Stimulated activated CD4-positive, alpha-beta T cell treated with anti-CD3 and anti-CD28 coated beads, Interleukin-2, amount 100 ng/mL, for 48 hours (primary cell): ENCODE data around the gene IFNLR1.

Source experiments
- DNase-seq, 2 donors: peaks; one replicate each; pipeline ENCODE4 v3.0.0-alpha.2; 2020

Gene IFNLR1

DNA sequence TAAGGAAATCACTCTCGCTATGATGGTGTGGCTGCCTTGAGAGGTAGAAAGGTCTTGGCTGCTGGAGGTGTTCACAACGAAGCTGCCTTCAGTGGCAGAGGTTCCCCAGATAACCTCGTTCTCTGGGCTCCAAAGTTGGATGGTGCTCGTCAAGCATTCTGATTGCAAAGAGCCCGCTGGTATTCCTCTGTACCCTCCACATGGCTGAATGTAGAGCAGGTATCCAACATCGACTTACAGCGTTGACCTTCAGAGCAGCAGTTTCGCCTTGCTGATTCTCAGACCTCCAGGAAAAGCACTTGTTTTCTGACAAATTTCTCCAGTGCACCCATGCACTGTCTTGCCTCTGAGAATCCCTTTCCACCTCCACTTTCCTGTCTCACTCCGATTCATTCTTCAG lies 39.9 kb downstream of the IFNLR1 start:
- DNase-seq, result no peak

DNA sequence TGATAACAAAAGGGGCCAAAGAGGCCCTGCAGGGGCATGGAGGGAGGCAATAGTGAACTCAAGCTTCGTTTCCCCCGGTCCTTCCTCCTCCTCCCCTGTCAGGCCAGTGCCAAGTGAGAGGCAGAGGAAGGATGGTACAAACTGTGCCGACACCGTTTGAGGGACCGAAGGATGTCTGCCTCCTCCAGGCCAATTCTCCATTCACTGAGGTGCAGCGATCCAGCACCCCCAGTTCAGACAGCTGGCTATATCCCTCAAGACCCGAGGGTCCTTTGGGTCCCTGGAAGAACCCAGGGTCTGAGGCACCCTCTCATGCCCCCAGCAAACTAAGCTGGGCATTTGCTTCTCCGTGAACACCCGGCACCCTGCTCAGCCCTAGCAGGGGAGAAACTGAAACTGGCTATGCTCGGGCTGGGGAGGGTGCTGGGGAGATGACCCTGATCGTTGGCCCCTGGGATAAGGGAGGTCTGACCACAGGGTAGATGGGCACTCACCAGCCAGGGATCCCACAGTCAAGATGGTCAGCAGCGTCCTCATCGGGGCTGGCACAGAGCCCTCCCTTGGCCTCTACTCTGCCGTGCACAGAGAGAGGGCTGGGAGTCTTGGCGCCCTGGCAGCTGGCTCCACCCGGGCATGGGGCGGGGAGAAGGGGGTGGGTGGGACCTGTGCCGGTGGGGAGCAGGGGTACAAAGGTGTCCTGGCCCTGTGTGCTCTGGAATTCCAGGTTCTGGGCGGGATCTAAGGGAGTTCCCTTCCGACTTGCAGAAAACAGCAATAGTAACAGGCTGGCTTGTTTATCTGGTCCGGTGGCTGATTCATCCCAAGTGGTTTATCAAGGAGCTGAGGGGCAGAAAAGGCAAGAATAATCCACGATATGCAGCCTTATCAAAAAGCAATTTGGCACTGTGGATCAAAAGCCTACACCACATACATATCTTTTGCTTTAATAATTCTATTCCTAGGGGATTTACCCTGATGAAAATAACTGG lies 44.2 kb downstream of the IFNLR1 start, which contains the start of gene IL22RA1:
Gene IL22RA1 (minus strand): TSS at position 595 of the 989 bp plus-strand sequence. CDS start 58 bp downstream, at position 537.
- DNase-seq, result no peak

- no peak for DNase-seq
Observed at GRCh38 chr1:24141311-24141997, 45.6 kb downstream of the IFNLR1 start.

DNA sequence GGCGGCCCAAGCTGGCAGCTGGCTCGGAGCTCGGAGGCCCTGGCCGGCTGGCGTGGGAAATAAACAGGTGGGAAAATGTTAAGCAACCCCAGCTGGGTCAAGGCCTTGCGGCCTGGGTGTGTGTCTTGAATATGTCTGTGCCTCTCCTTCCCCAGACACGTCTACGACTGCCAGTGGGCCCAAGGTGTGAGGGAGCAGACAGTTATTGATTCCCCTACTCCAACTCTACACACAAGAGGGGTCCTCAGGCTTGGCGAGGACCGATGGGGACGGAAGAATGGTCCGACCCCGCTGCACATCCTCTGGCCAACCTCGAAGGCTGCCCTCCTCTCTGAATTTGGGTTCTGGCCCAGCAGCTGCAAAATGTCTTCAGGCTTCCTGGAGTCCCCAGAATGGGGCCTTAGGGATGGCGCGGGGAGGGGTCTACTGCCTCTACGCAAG lies 46.3 kb downstream of the IFNLR1 start:
- no peak for DNase-seq

- no peak for DNase-seq
Observed at GRCh38 chr1:24139841-24140425, 47.2 kb downstream of the IFNLR1 start.

DNA sequence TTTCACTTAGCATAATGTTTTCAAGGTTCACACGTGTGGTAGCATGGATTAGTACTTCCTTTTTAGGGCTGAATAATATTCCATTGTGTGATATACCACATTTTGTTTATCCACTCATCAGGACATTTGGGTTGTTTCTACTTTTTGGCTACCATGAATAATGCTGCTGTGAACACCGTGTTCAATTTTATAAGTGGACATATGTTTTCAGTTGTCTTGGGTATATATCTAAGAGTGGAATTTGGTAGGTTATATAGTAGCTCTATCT lies 47.9 kb downstream of the IFNLR1 start:
- no peak for DNase-seq

DNA sequence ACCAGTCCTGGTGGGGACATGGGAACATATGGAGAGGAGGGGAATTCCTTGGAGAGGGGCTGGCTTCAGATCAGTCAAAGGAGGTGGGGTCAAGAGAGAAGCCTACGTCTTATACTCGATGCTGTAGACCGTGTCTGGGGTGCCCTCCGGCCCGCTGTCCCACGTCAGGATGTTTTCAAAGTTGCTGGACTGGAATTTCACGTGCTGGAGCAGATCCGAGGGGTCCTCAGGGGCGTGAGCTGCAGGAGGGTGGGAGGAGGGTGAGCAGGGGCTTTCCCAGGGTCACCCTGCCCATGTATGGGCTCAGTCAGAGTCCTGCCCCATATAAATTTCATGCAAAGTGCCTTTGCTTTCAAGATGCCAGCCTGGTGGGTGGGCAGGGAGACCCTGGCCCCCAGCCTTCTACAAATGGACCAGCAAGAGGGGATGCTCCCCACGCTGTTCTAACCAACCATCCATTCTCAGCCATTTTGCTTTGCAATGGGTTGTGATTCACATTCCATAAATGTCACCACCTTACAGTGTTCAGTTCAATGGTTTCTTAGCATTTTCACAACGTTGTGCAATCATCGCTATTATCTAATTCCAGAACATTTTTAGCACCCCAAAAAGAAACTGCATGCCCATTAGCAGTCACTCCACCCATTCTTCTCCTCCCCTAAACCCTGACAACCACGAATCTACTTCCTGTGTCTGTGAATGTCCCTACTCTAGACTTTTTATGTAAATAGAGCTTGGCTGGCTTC lies 48.4 kb downstream of the IFNLR1 start:
- DNase-seq, result no peak

DNA sequence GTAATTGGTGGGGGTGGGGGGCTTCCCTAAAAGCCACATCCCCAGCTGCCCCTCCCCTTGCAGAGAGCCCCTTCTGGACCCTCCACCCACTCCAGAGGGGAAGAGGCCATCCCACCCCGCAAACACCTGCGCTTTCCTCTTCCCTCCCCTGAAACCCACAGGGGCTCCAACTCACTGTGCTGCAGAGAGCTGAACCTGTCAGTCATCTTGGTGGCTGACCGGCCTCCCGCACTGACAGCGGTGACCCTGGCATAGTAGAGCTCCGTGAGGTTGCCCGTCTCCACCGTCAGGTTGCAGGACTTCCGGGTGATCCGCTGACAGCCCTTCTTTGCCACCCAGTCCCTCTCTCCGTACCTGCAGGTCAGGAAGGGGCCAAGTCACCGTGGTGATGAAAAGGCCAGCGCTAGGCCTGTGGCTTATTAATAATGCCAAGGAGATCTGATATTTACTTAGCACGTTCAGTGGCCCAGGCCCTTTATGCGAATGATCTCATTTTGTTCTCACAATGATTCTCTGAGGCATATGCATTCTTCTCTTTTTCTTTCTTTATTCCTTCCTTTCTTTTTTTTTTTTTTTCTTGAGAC lies 50.0 kb downstream of the IFNLR1 start:
- no peak for DNase-seq

- DNase-seq, result no peak
Observed at GRCh38 chr1:24134376-24134775, 52.7 kb downstream of the IFNLR1 start.

- no peak for DNase-seq
Observed at GRCh38 chr1:24133819-24134218, 53.3 kb downstream of the IFNLR1 start.

DNA sequence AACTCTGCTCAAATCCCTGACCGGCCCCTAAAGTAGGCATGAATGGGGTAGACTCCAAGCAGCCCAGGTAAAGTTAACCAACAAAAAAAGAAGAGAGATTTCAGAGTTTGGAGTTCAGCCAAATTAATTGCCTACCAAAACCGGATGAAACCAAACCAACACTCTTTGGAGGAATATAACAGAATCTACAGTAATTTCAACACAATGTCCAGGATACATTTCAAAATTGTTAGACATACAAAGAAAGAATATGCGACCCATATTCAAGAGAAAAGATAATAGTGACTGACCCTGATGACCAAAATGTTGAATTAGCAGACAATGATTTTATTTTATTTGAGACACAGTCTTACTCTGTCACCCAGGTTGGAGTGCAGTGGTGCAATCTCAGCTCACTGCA lies 56.7 kb downstream of the IFNLR1 start:
- no peak for DNase-seq

DNA sequence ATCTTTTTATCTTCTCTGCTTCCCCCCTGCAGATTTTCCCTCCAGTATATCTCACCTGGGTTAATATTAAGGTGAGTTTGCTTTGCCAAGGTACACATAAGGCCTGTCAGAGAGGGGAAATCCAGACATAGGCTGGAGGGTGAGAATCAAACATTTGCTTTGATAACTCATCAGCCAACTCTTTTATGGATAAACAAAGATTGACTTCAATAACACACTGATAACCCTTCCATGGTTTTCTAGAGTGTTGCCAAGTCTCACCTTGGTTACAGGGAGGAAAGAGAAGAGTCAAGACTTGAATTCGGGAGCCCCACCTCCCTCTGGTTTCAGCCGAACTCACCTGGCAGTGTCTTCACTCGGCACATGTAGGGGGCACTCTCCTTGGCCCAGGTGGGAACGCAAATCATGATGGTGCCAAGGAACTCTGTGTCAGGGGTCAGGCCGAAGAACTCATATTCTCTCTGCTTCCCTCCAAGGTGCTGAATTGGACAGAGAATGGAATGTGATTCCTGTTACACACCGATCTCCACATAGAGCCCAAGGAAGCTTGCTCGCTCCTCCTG lies 59.2 kb downstream of the IFNLR1 start:
- no peak for DNase-seq

- DNase-seq, result no peak
Observed at GRCh38 chr1:24127134-24127800, 59.8 kb downstream of the IFNLR1 start.

DNA sequence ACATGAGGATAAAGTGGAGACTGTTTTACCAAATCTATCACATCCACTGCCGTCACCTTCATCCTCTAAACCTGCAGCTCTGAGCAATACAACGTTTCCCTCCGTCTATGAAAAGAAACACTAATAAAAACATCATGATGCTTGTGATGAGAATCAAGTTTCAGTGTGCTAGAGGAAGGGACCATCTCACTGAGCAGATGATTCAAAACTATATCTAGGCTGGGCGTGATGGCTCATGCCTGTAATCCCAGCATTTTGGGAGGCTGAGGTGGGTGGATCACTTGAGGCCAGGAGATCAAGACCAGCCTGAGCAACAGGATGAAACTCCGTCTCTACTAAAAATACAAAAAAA lies 60.4 kb downstream of the IFNLR1 start:
- DNase-seq, result no peak

DNA sequence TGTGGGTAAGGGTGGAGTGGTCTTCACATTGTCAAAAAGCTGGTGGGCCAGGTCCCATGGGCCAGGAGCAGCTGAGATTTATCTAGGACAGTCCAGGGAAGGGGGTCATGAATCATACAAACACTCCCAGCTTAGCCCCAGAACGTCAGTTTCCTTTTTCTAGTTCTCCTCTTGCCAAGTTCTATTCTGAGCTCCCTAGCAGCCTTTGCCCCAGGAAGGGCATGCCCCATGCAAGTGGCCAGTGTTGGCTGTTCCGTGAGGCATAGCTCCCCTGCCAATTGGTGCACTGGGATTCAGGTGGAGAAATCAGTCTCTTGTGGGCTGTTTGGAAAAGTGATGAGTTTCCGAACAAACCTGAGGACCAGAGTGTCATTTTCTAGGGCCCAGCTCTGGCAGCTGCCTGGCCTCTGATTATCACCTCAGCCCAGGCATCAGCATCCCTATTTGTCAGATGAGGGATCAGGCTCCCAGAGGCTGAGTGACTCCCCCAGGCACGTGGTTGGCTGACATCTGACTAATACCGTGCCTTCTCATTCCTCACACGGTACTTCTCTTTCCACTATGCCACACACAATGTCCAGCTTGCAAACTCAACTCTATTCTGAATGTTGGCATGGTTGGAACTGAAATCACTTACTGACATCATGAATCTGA lies 60.9 kb downstream of the IFNLR1 start:
- DNase-seq, result no peak

DNA sequence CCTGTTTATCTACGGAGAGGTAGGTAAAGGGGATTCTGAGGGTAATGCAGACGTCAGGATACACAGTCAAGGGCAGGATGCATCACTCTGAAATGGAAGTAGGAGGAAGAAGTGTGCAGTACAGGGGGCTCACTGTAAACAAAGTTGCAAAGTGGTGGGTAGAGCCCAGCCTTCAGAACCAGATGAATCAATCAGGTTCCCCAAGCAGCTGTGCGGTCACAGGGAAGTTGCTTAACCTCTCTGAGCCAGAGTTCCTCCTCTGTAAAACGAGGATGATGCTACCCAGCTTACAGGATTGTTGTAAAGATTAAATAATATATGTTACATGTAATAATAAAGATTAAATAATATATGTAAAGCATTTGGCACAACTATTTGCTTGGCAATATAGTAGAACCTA lies 61.6 kb downstream of the IFNLR1 start:
- no peak for DNase-seq

DNA sequence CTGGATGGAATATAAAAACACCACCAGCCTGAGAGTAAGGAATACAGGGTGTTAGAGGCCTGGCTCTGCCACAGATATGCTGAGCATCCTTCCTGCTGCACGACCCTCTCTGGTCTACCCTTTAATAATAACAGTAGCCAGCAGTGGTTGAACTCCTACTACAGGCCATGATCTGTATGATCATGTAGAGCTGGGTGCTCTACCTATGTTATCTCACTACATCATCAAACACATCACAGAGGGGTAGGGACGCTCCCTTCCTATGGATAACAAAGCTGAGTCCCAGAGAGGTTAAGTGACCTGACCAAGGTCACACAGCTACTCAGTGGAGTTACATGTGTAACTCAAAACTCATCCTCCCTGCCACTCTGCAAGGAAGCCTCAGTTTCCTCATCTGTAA lies 62.1 kb downstream of the IFNLR1 start:
- no peak for DNase-seq

- no peak for DNase-seq
Observed at GRCh38 chr1:24123611-24124010, 63.5 kb downstream of the IFNLR1 start.

GRCh38 chr1:24122776-24123175 lies 64.3 kb downstream of the IFNLR1 start:
- no peak for DNase-seq

- no peak for DNase-seq
Observed at GRCh38 chr1:24121406-24121805, 65.7 kb downstream of the IFNLR1 start.

DNA sequence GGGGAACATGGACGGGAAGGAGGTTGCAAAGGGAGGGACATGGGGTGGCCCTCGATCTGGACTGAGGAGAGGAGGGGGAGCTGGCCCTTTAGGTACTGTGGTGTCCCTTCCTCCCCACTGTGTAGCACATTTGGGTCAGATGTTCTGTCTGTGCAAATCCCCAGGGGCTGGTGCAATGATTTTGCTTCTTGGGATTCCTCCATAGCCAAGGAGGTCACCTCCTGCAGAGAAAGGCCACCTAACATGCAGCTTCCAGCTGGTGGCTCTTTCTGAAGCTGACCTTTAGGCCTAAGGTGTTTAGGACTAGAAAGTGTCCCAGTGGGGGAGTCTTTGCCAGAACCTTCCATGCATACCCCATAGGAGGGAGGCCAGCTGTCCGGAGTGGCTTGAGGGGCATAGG lies 66.1 kb downstream of the IFNLR1 start:
- DNase-seq, result no peak
